ENCODE data around the gene LMTK3.

GRCh38 chr19:48554385-48555091 is 42.9 kb upstream of the LMTK3 start:
- TF ChIP-seq CTCF (IDR thresholded peaks at IDR 0.05): no peak
- no peak for TF ChIP-seq POLR2A (IDR thresholded peaks at IDR 0.05)

Data from body of pancreas (tissue), 4 donors.